NCI-H1694 treated with DMSO at 0.1 percent for 48 hours (cell line): Measurements from ENCODE around the gene KRTAP2-4.
"Not testable (repeated sequence)": the region's sequence is repeated elsewhere in the genome, so short reads cannot be mapped to it uniquely, and the experiment has no call there.

Experiments
- DNase-seq: peaks from one replicate; lab custom pipeline; 2025; lab: John Stamatoyannopoulos, UW

KRTAP2-4 gene, protein sequence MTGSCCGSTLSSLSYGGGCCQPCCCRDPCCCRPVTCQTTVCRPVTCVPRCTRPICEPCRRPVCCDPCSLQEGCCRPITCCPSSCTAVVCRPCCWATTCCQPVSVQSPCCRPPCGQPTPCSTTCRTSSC

DNA sequence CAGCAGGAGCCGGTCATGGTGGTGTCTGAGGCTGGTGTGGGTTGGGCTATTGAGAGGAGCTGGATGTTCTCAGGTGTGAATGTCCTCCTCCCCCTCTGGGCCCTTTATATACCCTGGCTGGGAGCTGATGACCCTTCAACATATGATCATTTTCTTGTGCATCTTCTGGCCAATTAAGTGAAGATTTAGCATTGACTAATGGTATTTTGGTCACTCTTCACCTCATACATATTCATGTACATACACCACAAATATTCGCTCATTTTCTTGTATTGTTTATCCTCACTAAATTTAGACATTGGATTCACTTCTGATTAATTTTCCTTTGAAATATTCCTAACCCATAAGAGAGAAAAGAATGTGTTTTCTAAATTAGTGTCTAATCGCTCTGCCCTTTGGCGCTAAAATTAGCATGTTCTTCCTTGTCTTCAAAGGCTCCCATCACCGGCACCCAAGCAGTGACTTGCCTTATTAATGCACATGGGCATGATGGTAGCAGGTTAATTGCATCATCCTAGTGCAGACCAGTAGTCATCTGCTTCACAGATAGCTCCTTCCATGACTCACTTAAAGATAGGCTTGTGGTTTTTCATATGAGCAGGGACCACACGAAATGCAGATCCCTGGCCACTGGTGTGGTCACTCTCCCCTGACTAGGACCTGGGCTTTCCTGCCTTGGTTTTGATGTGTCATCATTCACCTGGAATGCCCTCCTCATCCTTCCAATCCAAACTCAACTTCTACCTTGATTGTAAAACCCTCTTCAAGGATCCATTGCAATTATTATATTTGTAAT lies at the start of gene KRTAP2-4:
KRTAP2-4 (minus strand) TSS at position 51 of the 796 bp plus-strand sequence; CDS start at position 17, 34 bp downstream.
- DNase-seq, result no peak

DNA sequence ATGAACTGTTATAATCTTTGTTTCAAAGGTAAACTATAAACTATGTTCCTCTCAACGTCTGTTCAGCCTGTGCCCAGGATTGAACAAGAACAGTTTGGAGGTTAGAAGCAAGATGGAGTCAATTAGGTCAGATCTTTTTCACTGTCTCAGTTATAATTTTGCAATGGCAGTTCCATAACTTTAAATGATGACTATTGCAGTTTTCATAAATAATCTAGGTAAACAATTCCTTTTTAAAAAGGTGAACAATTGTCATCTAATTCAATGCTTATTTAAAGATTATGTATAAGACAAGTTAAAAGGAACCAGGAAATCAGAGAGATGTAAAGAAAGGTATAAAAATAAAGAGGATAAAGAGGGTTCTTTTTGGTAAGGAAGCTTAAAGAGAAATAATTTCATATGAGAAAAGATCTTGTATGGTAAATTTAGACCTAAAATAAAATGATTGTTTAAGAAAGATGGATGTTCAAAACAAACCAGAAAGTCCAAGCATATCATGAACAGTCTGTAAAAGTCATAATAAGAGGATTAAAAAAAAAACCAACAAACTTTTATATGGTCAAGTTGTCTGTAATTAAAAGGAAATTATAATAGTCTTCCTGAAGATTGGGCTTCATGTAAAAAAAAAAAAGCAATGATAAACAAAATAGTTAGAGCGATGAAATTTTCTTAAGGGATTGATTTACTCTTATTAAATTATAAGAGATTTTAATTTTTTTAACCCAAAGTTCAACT lies 45.6 kb upstream of the KRTAP2-4 start:
- no peak for DNase-seq

DNA sequence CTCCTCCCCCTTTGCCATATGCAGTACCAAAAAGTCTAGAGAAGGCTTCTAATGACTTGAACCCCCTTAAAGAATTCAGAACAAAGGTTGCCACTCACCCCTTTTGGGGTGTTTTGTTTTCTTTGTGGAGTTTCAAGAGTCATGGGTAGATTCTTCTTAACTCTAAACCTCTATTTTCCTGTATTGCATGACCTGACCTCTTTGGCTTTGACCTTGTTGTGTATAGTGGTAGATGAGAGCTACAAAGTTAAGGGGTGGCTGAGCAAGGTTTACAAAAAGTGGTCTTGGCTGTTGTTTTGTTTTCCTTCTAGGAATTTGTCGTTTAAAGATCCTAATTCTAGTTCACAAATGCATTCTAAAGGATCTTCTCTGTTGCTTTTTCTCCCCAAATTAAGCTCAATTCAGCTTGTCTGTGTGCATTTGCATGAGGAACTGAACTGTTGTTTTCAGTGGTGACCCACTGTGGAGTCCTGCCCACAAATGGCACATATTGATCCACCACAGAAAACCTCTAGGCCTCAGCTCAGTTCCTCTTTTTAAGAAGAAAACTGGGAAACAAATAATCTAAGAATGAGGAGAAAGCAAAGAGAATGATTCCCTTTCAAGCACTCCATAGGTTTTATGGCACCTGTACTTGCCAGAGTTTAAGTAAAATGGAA lies 43.2 kb upstream of the KRTAP2-4 start:
- not testable (repeated sequence) for DNase-seq

DNA sequence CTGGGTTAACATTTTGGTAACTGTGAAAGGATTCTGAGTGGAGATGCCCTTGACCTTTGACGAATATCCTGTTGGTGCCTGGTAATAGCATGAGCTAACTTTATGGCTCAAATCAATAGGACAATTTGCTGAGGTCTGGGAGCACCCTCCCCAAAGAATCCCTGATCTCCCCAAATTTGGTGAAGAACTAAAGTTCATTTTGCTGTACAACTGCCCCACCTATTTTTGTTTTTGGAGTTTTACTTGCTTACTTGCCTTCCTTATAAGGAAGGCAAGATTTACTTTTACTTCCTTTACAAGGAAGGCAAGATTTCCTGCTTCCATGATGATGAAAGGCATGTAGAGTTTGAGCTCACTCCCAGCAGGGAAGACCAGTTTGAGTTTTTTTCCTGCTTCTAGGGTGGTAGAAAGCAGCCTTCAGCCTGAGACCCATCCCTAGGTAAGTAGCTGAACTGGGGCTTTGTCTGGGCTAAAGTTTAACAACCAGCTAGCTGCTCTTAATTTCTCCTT lies 42.3 kb upstream of the KRTAP2-4 start:
- DNase-seq, result no peak

DNA sequence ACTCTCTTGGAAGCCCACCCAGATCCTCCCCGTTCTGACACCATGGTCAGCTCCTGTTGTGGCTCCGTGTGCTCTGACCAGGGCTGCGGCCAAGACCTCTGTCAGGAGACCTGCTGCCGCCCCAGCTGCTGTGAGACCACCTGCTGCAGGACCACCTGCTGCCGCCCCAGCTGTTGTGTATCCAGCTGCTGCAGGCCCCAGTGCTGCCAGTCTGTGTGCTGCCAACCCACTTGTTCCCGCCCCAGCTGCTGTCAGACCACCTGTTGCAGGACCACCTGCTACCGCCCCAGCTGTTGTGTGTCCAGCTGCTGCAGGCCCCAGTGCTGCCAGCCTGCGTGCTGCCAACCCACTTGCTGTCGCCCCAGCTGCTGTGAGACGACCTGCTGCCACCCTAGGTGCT lies 39.7 kb upstream of the KRTAP2-4 start, which contains the start of gene KRTAP4-9:
KRTAP4-9 (plus strand) TSS at position 43 of the 400 bp plus-strand sequence; CDS start at position 43, 0 bp downstream.
- not testable (repeated sequence) for DNase-seq

DNA sequence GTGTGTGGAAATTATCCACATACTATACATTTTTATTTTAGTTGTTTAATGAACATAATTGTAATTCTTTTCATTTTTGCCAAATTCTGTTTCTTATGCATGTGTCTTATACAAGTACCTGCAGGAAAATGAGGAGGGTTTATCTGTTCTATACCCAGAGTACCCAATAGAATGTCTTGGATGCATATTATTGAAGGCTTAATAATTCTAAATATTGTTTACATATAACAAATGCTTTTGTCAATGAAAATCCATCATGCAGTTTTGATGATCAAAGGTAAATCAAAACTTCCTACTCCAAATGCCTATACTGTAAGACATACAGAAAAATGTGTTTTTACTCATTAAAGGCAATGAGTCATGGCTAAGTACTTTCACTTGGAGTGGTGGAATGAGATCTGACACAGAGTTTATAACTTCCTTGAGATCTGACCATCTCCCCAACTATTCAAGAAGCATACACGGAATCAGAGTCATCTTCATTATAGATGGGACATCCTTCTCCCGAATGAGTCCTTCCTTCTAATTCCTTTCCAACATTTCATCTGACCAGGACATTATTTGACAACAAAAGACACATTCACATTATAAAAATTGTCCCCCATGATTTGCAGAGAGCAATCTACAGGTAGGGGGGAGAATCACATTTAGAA lies 38.8 kb upstream of the KRTAP2-4 start:
- DNase-seq, result not testable (repeated sequence)

DNA sequence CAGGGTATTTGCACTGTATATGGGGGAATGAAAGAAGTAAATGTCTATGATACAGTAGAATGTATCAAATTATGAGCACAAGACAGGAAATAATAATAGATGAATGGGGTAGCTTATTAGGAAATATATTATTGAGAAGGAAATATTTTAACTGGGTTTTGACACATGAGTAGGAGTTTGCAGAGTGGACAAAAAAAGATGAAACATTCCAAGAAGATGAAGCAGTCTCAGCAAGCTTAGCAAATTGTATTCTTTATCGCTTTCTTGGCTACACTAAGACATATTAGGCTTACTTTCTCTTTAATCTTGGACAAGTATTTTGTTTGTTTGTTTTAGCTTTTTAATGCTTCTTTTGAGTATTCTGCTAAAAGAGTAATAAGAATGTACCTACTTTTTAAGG lies 38.2 kb upstream of the KRTAP2-4 start:
- no peak for DNase-seq

DNA sequence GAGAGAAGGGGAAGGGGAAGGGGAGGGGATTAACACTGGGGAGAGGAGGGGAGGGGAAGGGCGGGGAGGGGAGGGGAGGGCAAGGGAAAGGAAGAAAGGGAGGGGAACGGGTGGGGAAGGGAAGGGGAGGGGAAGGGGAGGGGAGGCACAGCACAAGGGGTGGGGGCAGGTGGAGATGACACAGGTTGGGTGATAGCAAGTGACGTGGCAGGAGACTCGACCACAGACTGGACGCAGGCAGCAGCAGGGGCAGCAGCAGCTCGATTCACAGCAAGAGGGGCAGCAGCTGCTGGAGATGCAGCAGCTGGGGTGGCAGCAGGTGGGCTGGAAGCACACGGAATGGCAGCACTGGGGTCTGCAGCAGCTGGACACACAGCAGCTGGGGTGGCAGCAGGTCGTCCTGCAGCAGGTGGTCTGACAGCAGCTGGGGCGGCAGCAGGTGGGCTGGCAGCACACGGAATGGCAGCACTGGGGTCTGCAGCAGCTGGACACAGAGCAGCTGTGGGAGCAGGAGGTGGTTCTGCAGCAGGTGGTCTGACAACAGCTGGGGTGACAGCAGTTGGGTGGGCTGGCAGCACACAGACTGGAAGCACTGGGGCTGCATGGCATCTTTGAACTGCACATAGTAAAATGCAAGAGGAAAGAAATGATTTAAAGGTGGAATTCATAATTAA lies 36.0 kb upstream of the KRTAP2-4 start, which contains the start of gene KRTAP4-16:
KRTAP4-16 (minus strand) TSS at position 624 of the 674 bp plus-strand sequence; CDS start at position 624, 0 bp downstream.
- DNase-seq, result no peak

DNA sequence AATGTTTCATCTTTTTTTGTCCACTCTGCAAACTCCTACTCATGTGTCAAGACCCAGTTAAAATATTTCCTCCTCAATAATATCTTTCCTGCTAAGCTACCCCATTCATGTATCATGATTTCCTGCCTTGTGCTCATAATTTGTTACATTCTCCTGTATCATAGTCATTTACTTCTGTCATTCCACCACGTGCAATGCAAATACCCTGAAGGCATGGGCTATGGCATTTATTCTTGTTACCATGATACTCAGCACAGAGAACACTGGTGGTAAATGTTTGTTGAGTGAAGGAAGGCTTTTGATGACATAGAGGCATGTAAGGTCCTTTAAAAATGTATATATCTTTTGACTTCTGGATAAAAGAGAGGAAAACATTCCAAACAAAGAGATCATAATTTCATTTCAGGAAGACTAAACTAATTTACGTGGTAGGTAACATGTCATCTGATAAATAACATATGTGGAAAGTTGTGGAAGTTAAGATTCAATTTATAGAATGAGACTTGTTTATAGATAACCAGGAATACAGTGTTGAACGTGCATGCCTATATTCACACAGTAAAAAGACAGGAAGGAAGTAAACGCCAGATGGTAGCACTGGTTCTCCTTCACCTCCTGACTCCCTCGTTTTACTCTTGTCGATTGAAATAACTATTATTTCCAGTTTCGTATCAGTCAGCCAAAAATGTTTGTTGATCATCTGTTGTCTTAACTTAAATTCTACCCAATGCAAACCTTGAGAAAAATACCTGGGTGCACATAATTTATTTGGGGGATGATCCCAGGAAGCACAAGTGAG lies 34.2 kb upstream of the KRTAP2-4 start:
- DNase-seq, result not testable (repeated sequence)

DNA sequence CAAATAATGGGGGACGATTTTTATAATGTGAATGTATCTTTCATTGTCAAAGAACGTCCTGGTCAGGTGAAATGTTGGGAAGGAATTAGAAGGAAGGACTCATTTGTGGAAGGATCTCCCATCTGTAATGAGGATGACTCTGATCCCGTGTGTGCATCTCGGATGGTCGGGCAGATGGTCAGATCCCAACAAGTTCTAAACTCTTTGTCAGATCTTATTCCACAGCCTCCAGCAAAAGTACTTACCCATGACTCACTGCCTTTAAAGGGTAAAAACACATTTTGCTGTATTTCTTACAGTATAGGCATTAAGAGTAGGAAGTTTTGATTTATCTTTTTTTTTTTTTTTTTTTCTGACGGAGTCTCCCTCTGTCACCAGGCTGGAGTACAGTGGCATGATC lies 32.8 kb upstream of the KRTAP2-4 start:
- no peak for DNase-seq

DNA sequence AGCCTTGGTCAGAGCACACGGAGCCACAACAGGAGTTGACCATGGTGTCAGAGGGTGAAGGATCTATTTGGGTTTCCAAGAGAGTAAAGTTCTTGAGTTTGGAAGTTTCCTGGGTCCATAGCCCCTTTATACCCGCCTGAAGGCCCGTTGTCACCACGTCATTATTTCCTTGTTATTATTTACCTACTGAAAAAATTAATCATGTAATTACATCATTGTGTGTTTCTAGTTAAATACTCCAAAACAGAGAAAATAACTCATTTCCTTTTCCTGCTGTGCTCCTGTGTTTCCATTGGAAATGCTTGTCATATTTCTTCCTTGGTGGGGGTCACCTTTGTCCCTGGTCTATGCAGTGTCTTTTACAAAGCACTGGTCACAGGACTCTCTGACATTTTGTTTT lies 32.4 kb upstream of the KRTAP2-4 start, which contains the start of gene KRTAP4-8:
KRTAP4-8 (minus strand) TSS at position 101 of the 400 bp plus-strand sequence; CDS start at position 43, 58 bp downstream.
- DNase-seq, result no peak

DNA sequence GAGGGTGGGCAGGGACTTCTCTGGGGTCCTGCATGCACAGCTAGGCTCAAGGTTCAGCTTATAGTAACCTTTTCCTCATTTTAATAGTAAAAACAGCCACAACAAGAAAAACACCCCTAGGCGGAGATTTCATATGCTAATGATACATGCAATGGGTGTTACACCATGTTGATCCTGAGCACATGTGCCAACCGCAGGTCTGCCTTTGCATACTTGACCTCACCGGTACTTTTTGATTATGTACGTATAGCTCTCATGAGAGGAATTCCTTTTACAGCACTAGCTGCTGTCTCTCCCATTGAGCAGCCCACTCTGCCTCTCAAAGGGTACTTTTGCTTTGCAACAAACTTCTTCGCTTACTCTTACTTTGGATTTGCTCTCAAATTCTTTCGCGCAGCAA lies 30.4 kb upstream of the KRTAP2-4 start:
- DNase-seq, result no peak

DNA sequence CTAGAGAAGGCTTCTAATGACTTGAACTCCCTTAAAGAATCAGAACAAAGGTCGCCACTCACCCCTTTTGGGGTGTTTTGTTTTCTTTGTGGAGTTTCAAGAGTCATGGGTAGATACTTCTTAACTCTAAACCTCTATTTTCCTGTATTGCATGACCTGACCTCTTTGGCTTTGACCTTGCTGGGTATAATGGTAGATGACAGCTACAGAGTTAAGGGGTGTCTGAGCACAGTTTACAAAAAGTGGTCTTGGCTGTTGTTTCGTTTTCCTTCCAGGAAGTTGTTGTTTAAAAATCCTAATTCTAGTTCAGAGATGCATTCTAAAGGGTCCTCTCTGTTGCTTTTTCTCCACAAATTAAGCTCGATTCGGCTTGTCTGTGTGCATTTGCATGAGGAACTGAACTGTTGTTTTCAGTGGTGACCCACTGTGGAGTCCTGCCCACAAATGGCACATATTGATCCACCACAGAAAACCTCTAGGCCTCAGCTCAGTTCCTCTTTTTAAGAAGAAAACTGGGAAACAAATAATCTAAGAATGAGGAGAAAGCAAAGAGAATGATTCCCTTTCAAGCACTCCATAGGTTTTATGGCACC lies 23.2 kb upstream of the KRTAP2-4 start:
- DNase-seq, result not testable (repeated sequence)

DNA sequence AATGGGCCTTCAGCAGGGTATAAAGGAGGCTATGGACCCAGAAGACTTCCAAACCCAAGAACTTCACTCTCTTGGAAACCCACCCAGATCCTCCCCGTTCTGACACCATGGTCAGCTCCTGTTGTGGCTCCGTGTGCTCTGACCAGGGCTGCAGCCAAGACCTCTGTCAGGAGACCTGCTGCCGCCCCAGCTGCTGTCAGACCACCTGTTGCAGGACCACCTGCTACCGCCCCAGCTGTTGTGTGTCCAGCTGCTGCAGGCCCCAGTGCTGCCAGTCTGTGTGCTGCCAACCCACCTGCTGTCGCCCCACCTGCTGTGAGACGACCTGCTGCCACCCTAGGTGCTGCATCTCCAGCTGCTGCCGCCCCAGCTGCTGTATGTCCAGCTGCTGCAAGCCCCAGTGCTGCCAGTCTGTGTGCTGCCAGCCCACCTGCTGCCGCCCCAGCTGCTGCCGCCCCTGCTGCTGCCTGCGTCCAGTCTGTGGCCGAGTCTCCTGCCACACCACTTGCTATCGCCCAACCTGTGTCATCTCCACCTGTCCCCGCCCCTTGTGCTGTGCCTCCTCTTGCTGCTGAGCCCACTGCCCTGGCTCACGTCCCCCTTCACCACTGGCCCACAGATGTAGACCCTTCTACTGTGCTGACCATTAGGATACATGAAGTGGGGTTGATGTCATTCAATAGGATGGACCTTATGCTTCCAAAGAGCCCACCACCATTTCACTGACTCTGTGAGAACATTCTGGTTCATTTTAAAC lies 18.6 kb upstream of the KRTAP2-4 start, which contains the start of gene KRTAP4-7:
KRTAP4-7 (plus strand) TSS at position 51 of the 757 bp plus-strand sequence; CDS start at position 108, 57 bp downstream.
- not testable (repeated sequence) for DNase-seq

DNA sequence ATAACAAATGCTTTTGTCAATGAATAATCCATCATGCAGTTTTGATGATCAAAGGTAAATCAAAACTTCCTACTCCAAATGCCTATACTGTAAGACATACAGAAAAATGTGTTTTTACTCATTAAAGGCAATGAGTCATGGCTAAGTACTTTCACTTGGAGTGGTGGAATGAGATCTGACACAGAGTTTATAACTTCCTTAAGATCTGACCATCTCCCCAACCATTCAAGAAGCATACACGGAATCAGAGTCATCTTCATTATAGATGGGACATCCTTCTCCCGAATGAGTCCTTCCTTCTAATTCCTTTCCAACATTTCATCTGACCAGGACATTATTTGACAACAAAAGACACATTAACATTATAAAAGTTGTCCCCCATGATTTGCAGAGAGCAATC lies 17.7 kb upstream of the KRTAP2-4 start:
- DNase-seq, result not testable (repeated sequence)

DNA sequence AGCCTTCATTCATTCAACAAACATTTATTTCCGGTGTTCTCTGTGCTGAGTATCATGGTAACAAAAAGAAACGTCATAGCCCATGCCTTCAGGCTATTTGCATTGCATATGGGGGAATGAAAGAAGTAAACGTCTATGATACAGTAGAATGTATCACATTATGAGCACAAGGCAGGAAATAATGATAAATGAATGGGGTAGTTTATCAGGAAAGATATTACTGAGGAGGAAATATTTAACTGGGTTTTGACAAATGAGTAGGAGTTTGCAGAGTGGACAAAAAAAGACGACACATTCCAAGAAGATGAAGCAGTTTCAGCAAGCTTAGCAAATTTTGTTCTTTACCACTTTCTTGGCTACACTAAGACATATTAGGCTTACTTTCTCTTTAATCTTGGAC lies 16.9 kb upstream of the KRTAP2-4 start:
- DNase-seq, result no peak

DNA sequence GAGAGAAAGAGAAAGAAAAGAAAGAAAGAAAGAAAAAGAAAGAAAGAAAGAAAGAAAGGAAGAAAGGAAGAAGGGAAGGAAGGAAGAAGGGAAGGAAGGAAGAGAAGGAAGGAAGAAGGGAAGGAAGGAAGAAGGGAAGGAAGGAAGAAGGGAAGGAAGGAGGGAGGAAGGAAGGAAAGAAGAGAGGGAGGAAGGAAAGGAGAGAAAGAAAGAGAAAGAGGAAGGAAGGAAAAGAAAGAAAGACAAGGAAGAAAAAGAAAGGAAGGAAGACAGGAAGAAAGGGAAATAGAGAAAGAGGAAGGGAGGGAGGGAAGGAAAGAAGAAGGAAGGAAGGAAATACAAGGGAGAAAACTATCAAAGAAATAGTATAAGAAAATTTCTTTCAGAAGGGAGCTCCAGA lies 11.1 kb upstream of the KRTAP2-4 start:
- DNase-seq, result no peak

DNA sequence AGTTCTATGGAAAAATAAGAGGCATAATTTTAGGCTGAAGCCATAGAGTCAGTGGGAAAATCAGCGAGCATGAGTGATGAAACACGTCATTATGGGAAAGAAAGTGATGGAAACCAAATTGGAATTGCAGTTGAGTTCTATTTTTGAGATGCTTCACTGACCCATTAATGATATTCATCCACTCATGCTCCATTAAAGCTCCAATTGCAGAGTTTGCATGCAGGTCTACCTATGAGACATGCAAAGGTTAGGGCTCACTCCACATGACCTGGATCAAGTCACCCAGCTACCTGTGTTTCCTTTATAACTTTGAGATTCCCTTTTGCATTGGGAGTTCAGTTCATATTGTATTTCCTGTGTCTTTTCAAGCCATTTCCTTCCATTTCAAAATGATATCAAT lies 8.0 kb upstream of the KRTAP2-4 start:
- DNase-seq, result no peak
